Measurements from ENCODE around the gene KCTD3.

The KCTD3 gene

GRCh38 chr1:215661033-215661432 is 93.9 kb downstream of the KCTD3 start:
- no peak for DNase-seq

- no peak for DNase-seq
These were observed 98.1 kb downstream of the KCTD3 start for GRCh38 chr1:215665215-215665614.

- DNase-seq: no peak
These were observed 100.7 kb downstream of the KCTD3 start for GRCh38 chr1:215667761-215668160.

GRCh38 chr1:215669806-215670491 is 102.8 kb downstream of the KCTD3 start:
- DNase-seq: no peak
